ENCODE results near the gene NPFF.

The NPFF gene

GRCh38 chr12:53533471-53533870 is 26.2 kb upstream of the NPFF start:
- H3K4me3 ChIP-seq (ENCODE audit: low read depth in 1 of 2, low read length in 2 of 2): no peak overlapping the region
- peaks cover 2 to 8% of the 10 kb centered on the region in 2 donors for H3K4me1 ChIP-seq (ENCODE audit: control insufficient read depth in 1 of 2, insufficient read depth in 2 of 2, low read length in 2 of 2)
- no peaks in the 10 kb centered on the region for H3K9me3 ChIP-seq (ENCODE audit: control insufficient read depth in 1 of 2, low read length in 2 of 2)
- peaks cover 43 to 69% of the 10 kb centered on the region in 2 donors for H3K36me3 ChIP-seq (ENCODE audit: control insufficient read depth in 1 of 2, insufficient read depth in 2 of 2, low read length in 2 of 2)
- H3K27me3 ChIP-seq (ENCODE audit: control insufficient read depth in 1 of 2, insufficient read depth in 2 of 2, low read length in 2 of 2): no peaks in the 10 kb centered on the region
- no peak overlapping the region for H3K27ac ChIP-seq (ENCODE audit: low read depth, low read length)
- H3K9ac ChIP-seq (ENCODE audit: low read depth in 1 of 2, low read length in 2 of 2): no peak overlapping the region

GRCh38 chr12:53532524-53533445 is 25.5 kb upstream of the NPFF start:
- Histone ChIP-seq H3K27me3 (ENCODE audit: control insufficient read depth in 1 of 2, insufficient read depth in 2 of 2, low read length in 2 of 2) (no peaks in the 10 kb centered on the region), H3K9ac (ENCODE audit: low read depth in 1 of 2, low read length in 2 of 2) (no peak overlapping the region), H3K4me3 (ENCODE audit: low read depth in 1 of 2, low read length in 2 of 2) (no peak overlapping the region), H3K36me3 (ENCODE audit: control insufficient read depth in 1 of 2, insufficient read depth in 2 of 2, low read length in 2 of 2) (peaks cover 43 to 69% of the 10 kb centered on the region in 2 donors), H3K27ac (ENCODE audit: low read depth, low read length) (no peak overlapping the region), H3K9me3 (ENCODE audit: control insufficient read depth in 1 of 2, low read length in 2 of 2) (no peaks in the 10 kb centered on the region), H3K4me1 (ENCODE audit: control insufficient read depth in 1 of 2, insufficient read depth in 2 of 2, low read length in 2 of 2) (peaks cover 0 to 3% of the 10 kb centered on the region in 2 donors)

- peaks cover 37 to 68% of the 10 kb centered on the region in 2 donors for H3K36me3 ChIP-seq (ENCODE audit: control insufficient read depth in 1 of 2, insufficient read depth in 2 of 2, low read length in 2 of 2)
These were observed 24.7 kb upstream of the NPFF start for GRCh38 chr12:53532021-53532420.

GRCh38 chr12:53530920-53531319 is 23.6 kb upstream of the NPFF start:
- Histone ChIP-seq H3K9ac (ENCODE audit: low read depth in 1 of 2, low read length in 2 of 2) (no peak overlapping the region), H3K27ac (ENCODE audit: low read depth, low read length) (no peak overlapping the region), H3K27me3 (ENCODE audit: control insufficient read depth in 1 of 2, insufficient read depth in 2 of 2, low read length in 2 of 2) (no peaks in the 10 kb centered on the region), H3K4me3 (ENCODE audit: low read depth in 1 of 2, low read length in 2 of 2) (no peak overlapping the region), H3K9me3 (ENCODE audit: control insufficient read depth in 1 of 2, low read length in 2 of 2) (no peaks in the 10 kb centered on the region), H3K4me1 (ENCODE audit: control insufficient read depth in 1 of 2, insufficient read depth in 2 of 2, low read length in 2 of 2) (no peaks in the 10 kb centered on the region), H3K36me3 (ENCODE audit: control insufficient read depth in 1 of 2, insufficient read depth in 2 of 2, low read length in 2 of 2) (peaks cover 37 to 61% of the 10 kb centered on the region in 2 donors)

More at GRCh38 chr12:53532021-53532420, 24.7 kb upstream of the NPFF start:
- Histone ChIP-seq H3K9ac (ENCODE audit: low read depth in 1 of 2, low read length in 2 of 2) (no peak overlapping the region), H3K4me3 (ENCODE audit: low read depth in 1 of 2, low read length in 2 of 2) (no peak overlapping the region), H3K27ac (ENCODE audit: low read depth, low read length) (no peak overlapping the region), H3K9me3 (ENCODE audit: control insufficient read depth in 1 of 2, low read length in 2 of 2) (no peaks in the 10 kb centered on the region), H3K4me1 (ENCODE audit: control insufficient read depth in 1 of 2, insufficient read depth in 2 of 2, low read length in 2 of 2) (no peaks in the 10 kb centered on the region), H3K27me3 (ENCODE audit: control insufficient read depth in 1 of 2, insufficient read depth in 2 of 2, low read length in 2 of 2) (no peaks in the 10 kb centered on the region)

- H3K4me1 ChIP-seq (ENCODE audit: control insufficient read depth in 1 of 2, insufficient read depth in 2 of 2, low read length in 2 of 2): no peaks in the 10 kb centered on the region
- H3K27ac ChIP-seq (ENCODE audit: low read depth, low read length): no peak overlapping the region
- no peak overlapping the region for H3K4me3 ChIP-seq (ENCODE audit: low read depth in 1 of 2, low read length in 2 of 2)
- H3K36me3 ChIP-seq (ENCODE audit: control insufficient read depth in 1 of 2, insufficient read depth in 2 of 2, low read length in 2 of 2): peaks cover 36 to 61% of the 10 kb centered on the region in 2 donors
- H3K9me3 ChIP-seq (ENCODE audit: control insufficient read depth in 1 of 2, low read length in 2 of 2): no peaks in the 10 kb centered on the region
- H3K9ac ChIP-seq (ENCODE audit: low read depth in 1 of 2, low read length in 2 of 2): no peak overlapping the region
- H3K27me3 ChIP-seq (ENCODE audit: control insufficient read depth in 1 of 2, insufficient read depth in 2 of 2, low read length in 2 of 2): no peaks in the 10 kb centered on the region
These were observed 22.8 kb upstream of the NPFF start for GRCh38 chr12:53530061-53530460.

GRCh38 chr12:53524476-53524875 is 17.2 kb upstream of the NPFF start:
- H3K9me3 ChIP-seq (ENCODE audit: control insufficient read depth in 1 of 2, low read length in 2 of 2): no peaks in the 10 kb centered on the region
- H3K9ac ChIP-seq (ENCODE audit: low read depth in 1 of 2, low read length in 2 of 2): no peak overlapping the region
- H3K27me3 ChIP-seq (ENCODE audit: control insufficient read depth in 1 of 2, insufficient read depth in 2 of 2, low read length in 2 of 2): no peaks in the 10 kb centered on the region
- H3K36me3 ChIP-seq (ENCODE audit: control insufficient read depth in 1 of 2, insufficient read depth in 2 of 2, low read length in 2 of 2): peaks cover 34 to 58% of the 10 kb centered on the region in 2 donors
- H3K4me1 ChIP-seq (ENCODE audit: control insufficient read depth in 1 of 2, insufficient read depth in 2 of 2, low read length in 2 of 2): no peaks in the 10 kb centered on the region
- no peak overlapping the region for H3K27ac ChIP-seq (ENCODE audit: low read depth, low read length)
- no peak overlapping the region for H3K4me3 ChIP-seq (ENCODE audit: low read depth in 1 of 2, low read length in 2 of 2)

GRCh38 chr12:53523131-53523530 is 15.8 kb upstream of the NPFF start:
- no peaks in the 10 kb centered on the region for H3K9me3 ChIP-seq (ENCODE audit: control insufficient read depth in 1 of 2, low read length in 2 of 2)
- no peaks in the 10 kb centered on the region for H3K27me3 ChIP-seq (ENCODE audit: control insufficient read depth in 1 of 2, insufficient read depth in 2 of 2, low read length in 2 of 2)
- H3K4me1 ChIP-seq (ENCODE audit: control insufficient read depth in 1 of 2, insufficient read depth in 2 of 2, low read length in 2 of 2): no peaks in the 10 kb centered on the region
- peaks cover 37 to 69% of the 10 kb centered on the region in 2 donors for H3K36me3 ChIP-seq (ENCODE audit: control insufficient read depth in 1 of 2, insufficient read depth in 2 of 2, low read length in 2 of 2)
- no peak overlapping the region for H3K9ac ChIP-seq (ENCODE audit: low read depth in 1 of 2, low read length in 2 of 2)
- no peak overlapping the region for H3K4me3 ChIP-seq (ENCODE audit: low read depth in 1 of 2, low read length in 2 of 2)
- H3K27ac ChIP-seq (ENCODE audit: low read depth, low read length): no peak overlapping the region

GRCh38 chr12:53518381-53518780 is 11.1 kb upstream of the NPFF start:
- H3K36me3 ChIP-seq (ENCODE audit: control insufficient read depth in 1 of 2, insufficient read depth in 2 of 2, low read length in 2 of 2): peaks cover 61 to 77% of the 10 kb centered on the region in 2 donors
- no peak overlapping the region for H3K4me3 ChIP-seq (ENCODE audit: low read depth in 1 of 2, low read length in 2 of 2)
- no peaks in the 10 kb centered on the region for H3K4me1 ChIP-seq (ENCODE audit: control insufficient read depth in 1 of 2, insufficient read depth in 2 of 2, low read length in 2 of 2)
- H3K27ac ChIP-seq (ENCODE audit: low read depth, low read length): no peak overlapping the region
- no peak overlapping the region for H3K9ac ChIP-seq (ENCODE audit: low read depth in 1 of 2, low read length in 2 of 2)
- H3K9me3 ChIP-seq (ENCODE audit: control insufficient read depth in 1 of 2, low read length in 2 of 2): no peaks in the 10 kb centered on the region
- no peaks in the 10 kb centered on the region for H3K27me3 ChIP-seq (ENCODE audit: control insufficient read depth in 1 of 2, insufficient read depth in 2 of 2, low read length in 2 of 2)

- H3K36me3 ChIP-seq (ENCODE audit: control insufficient read depth in 1 of 2, insufficient read depth in 2 of 2, low read length in 2 of 2): peaks cover 52 to 77% of the 10 kb centered on the region in 2 donors
- H3K9ac ChIP-seq (ENCODE audit: low read depth in 1 of 2, low read length in 2 of 2): no peak overlapping the region
- no peaks in the 10 kb centered on the region for H3K9me3 ChIP-seq (ENCODE audit: control insufficient read depth in 1 of 2, low read length in 2 of 2)
- H3K4me1 ChIP-seq (ENCODE audit: control insufficient read depth in 1 of 2, insufficient read depth in 2 of 2, low read length in 2 of 2): no peaks in the 10 kb centered on the region
- no peak overlapping the region for H3K4me3 ChIP-seq (ENCODE audit: low read depth in 1 of 2, low read length in 2 of 2)
- no peak overlapping the region for H3K27ac ChIP-seq (ENCODE audit: low read depth, low read length)
- H3K27me3 ChIP-seq (ENCODE audit: control insufficient read depth in 1 of 2, insufficient read depth in 2 of 2, low read length in 2 of 2): no peaks in the 10 kb centered on the region
These were observed 9.6 kb upstream of the NPFF start for GRCh38 chr12:53516758-53517455.

GRCh38 chr12:53515291-53515680 is 8.0 kb upstream of the NPFF start:
- no peak overlapping the region for H3K27ac ChIP-seq (ENCODE audit: low read depth, low read length)
- no peaks in the 10 kb centered on the region for H3K9me3 ChIP-seq (ENCODE audit: control insufficient read depth in 1 of 2, low read length in 2 of 2)
- H3K4me1 ChIP-seq (ENCODE audit: control insufficient read depth in 1 of 2, insufficient read depth in 2 of 2, low read length in 2 of 2): no peaks in the 10 kb centered on the region
- no peaks in the 10 kb centered on the region for H3K27me3 ChIP-seq (ENCODE audit: control insufficient read depth in 1 of 2, insufficient read depth in 2 of 2, low read length in 2 of 2)
- H3K4me3 ChIP-seq (ENCODE audit: low read depth in 1 of 2, low read length in 2 of 2): no peak overlapping the region
- H3K9ac ChIP-seq (ENCODE audit: low read depth in 1 of 2, low read length in 2 of 2): no peak overlapping the region
- peaks cover 41 to 78% of the 10 kb centered on the region in 2 donors for H3K36me3 ChIP-seq (ENCODE audit: control insufficient read depth in 1 of 2, insufficient read depth in 2 of 2, low read length in 2 of 2)

Data from duodenal mucosa (tissue), 2 donors.